ENCODE measurements around the gene LRRC8B.

GRCh38 chr1:89598450-89599331, 74.1 kb downstream of the LRRC8B start:
- TF ChIP-seq POLR2A (IDR thresholded peaks at IDR 0.05; ENCODE audit: low read length) = no peak
- TF ChIP-seq GATA1 (IDR thresholded peaks at IDR 0.05; ENCODE audit: low read depth, low read length) = no peak

Data from erythroblast (primary cell).